Right ventricle myocardium superior (tissue), 1 donor: ENCODE measurements around the gene HDAC5. TPM values are rescaled to one million over a fixed set of nuclear protein-coding genes. Genes with fewer than 3 reads are reported as not detected.

Source experiments
- total RNA-seq: library from RNA; stranded (reverse); fragmentation: NEBNext Ultra II Directional; extraction: Animal tissue kit (Norgen Biotek cat#: 25700); gene quantifications from one replicate; pipeline ENCODE4 v1.2.1, GENCODE V29; 2021
- donor health status: DM: no; HTN: yes; CAD: no; lungs with severe emphysema.

HDAC5 gene
- total RNA-seq, 1 donor from 2014 or later = 67.7 TPM

Other genes starting within 250 kb of the HDAC5 start
- gene MPP2, start 216.1 kb downstream of the HDAC5 start, total RNA-seq = 17.1 TPM
- gene PPY, start 181.2 kb downstream of the HDAC5 start, total RNA-seq = not detected
- not detected for gene PYY, start 169.7 kb downstream of the HDAC5 start, total RNA-seq
- gene NAGS, start 119.0 kb downstream of the HDAC5 start, total RNA-seq = 0.54 TPM
- 21.3 TPM for gene TMEM101, start 108.7 kb downstream of the HDAC5 start, total RNA-seq
- gene LSM12, start 57.0 kb downstream of the HDAC5 start, total RNA-seq = 46.1 TPM
- gene G6PC3, start 52.9 kb downstream of the HDAC5 start, total RNA-seq = 26.0 TPM
- gene HROB, start 18.3 kb upstream of the HDAC5 start, total RNA-seq = 0.59 TPM
- gene ASB16, start 47.1 kb upstream of the HDAC5 start, total RNA-seq = 14.8 TPM
- gene TMUB2, start 63.3 kb upstream of the HDAC5 start, total RNA-seq = 19.6 TPM
- 35.7 TPM for gene ATXN7L3, start 76.2 kb upstream of the HDAC5 start, total RNA-seq
- 52.7 TPM for gene UBTF, start 96.0 kb upstream of the HDAC5 start, total RNA-seq
- gene SLC4A1, start 144.5 kb upstream of the HDAC5 start, total RNA-seq = 0.30 TPM
- gene RUNDC3A, start 185.0 kb upstream of the HDAC5 start, total RNA-seq = 0.22 TPM
- 45.0 TPM for gene SLC25A39, start 201.2 kb upstream of the HDAC5 start, total RNA-seq
- 135 TPM for gene GRN, start 221.7 kb upstream of the HDAC5 start, total RNA-seq
- gene FAM171A2, start 240.2 kb upstream of the HDAC5 start, total RNA-seq = 0.62 TPM